Neural cell (in vitro differentiated cells): Measurements from ENCODE around the gene CHCHD3. TPM values are rescaled to one million over a fixed set of nuclear protein-coding genes. Genes with fewer than 3 reads are reported as not detected.

ENCODE experiments used
- H2AFZ ChIP-seq: fragments of 200-600, 300-800 bp; sonication (generic), shearing (Covaris generic); 2 replicates; pipeline ENCODE4 v1.6.0; 2014; ENCODE audit warnings: low read depth, mild to moderate bottlenecking, antibody characterized with exemption, low read length, moderate library complexity
- H3F3A ChIP-seq: fragments of 200-600 bp; shearing (Covaris generic); 2 replicates; pipeline ENCODE4 v1.6.1; 2016; ENCODE audit warnings: mild to moderate bottlenecking, moderate library complexity, mixed read lengths, antibody characterized with exemption, low read length; ENCODE audit not compliant: insufficient read depth, poor library complexity, severe bottlenecking
- H3K27ac ChIP-seq: fragments of 200-600, 300-800 bp; sonication (generic), shearing (Covaris generic); 2 replicates; pipeline ENCODE4 v1.5.1; 2014; ENCODE audit warnings: mild to moderate bottlenecking, low read length, moderate library complexity
- H3K27me3 ChIP-seq: fragments of 300-800, 200-600 bp; sonication (generic), shearing (Covaris generic); 2 replicates; pipeline ENCODE4 v1.6.0; 2014; ENCODE audit warnings: mild to moderate bottlenecking, low read depth, low read length, moderate library complexity; ENCODE audit not compliant: insufficient read depth
- H3K36me3 ChIP-seq: fragments of 300-800, 200-600 bp; sonication (generic), shearing (Covaris generic); 2 replicates; pipeline ENCODE4 v1.5.1; 2014; ENCODE audit warnings: mild to moderate bottlenecking, antibody characterized with exemption, low read length, moderate library complexity; ENCODE audit not compliant: insufficient read depth
- H3K4me2 ChIP-seq: fragments of 300-800, 200-600 bp; sonication (generic), shearing (Covaris generic); 2 replicates; pipeline ENCODE4 v1.6.0; 2014; ENCODE audit warnings: mild to moderate bottlenecking, low read length
- H3K4me3 ChIP-seq: fragments of 300-800, 200-600 bp; sonication (generic), shearing (Covaris generic); 2 replicates; pipeline ENCODE4 v1.5.1; 2014; ENCODE audit warnings: mild to moderate bottlenecking, low read length, moderate library complexity
- H3K79me2 ChIP-seq: fragments of 200-600 bp; shearing (Covaris generic); replicated peaks from 2 replicates; pipeline ENCODE4 v1.6.0; 2014; ENCODE audit warnings: mild to moderate bottlenecking, low read length, moderate library complexity; ENCODE audit not compliant: insufficient read depth
- H3K9ac ChIP-seq: fragments of 300-800, 200-600 bp; sonication (generic), shearing (Covaris generic); 2 replicates; pipeline ENCODE4 v1.6.1; 2016; ENCODE audit warnings: mild to moderate bottlenecking, low read length, mixed read lengths
- H3K9me2 ChIP-seq: fragments of 200-600 bp; shearing (Covaris generic); 2 replicates; pipeline ENCODE4 v1.6.1; 2016; ENCODE audit warnings: mild to moderate bottlenecking, low read length, mixed read lengths; ENCODE audit not compliant: insufficient read depth
- H3K9me3 ChIP-seq: fragments of 200-600, 300-800 bp; sonication (generic), shearing (Covaris generic); 2 replicates; pipeline ENCODE4 v1.6.1; 2016; ENCODE audit warnings: mild to moderate bottlenecking, mixed run types, low read length, moderate library complexity, mixed read lengths
- H4K20me1 ChIP-seq: fragments of 200-600 bp; shearing (Covaris generic); 2 replicates; pipeline ENCODE4 v1.6.1; 2016; ENCODE audit warnings: mild to moderate bottlenecking, mixed run types; ENCODE audit not compliant: insufficient read depth
- CTCF ChIP-seq: fragments of 450-650 bp; IDR thresholded peaks from 2 replicates; pipeline ENCODE4 v1.5.1; 2014; ENCODE audit warnings: antibody characterized with exemption, mild to moderate bottlenecking, moderate library complexity; ENCODE audit not compliant: poor library complexity, severe bottlenecking
- EP300 ChIP-seq: fragments of 450-650 bp; conservative IDR thresholded peaks from 2 replicates; pipeline ENCODE4 v1.6.1; 2014; ENCODE audit warnings: antibody characterized with exemption, mild to moderate bottlenecking, moderate library complexity; ENCODE audit not compliant: poor library complexity, severe bottlenecking
- EZH2 ChIP-seq: fragments of 200-600, 300-800 bp; shearing (Covaris generic), sonication (generic); IDR thresholded peaks from 2 replicates; pipeline ENCODE4 v1.6.1; 2014; ENCODE audit warnings: antibody characterized with exemption, low read length, borderline replicate concordance, mild to moderate bottlenecking; ENCODE audit not compliant: insufficient read depth, poor library complexity, severe bottlenecking
- MXI1 ChIP-seq: fragments of 450-650 bp; conservative IDR thresholded peaks from 2 replicates; pipeline ENCODE4 v1.6.1; 2014; ENCODE audit warnings: antibody characterized with exemption, mild to moderate bottlenecking; ENCODE audit not compliant: poor library complexity, severe bottlenecking
- POLR2AphosphoS5 ChIP-seq: IDR thresholded peaks from 2 replicates; pipeline ENCODE4 v1.6.1; 2012
- RAD21 ChIP-seq: fragments of 450-650 bp; conservative IDR thresholded peaks from 2 replicates; pipeline ENCODE4 v1.6.1; 2014; ENCODE audit warnings: antibody characterized with exemption, mild to moderate bottlenecking, moderate library complexity
- REST ChIP-seq: IDR thresholded peaks from 2 replicates; pipeline ENCODE4 v1.6.1; 2012; ENCODE audit warnings: borderline replicate concordance
- SMC3 ChIP-seq: fragments of 450-650 bp; conservative IDR thresholded peaks from 2 replicates; pipeline ENCODE4 v1.6.1; 2014; ENCODE audit warnings: antibody characterized with exemption, mild to moderate bottlenecking, moderate library complexity; ENCODE audit not compliant: poor library complexity
- TAF1 ChIP-seq: IDR thresholded peaks from 2 replicates; pipeline ENCODE4 v1.6.1; 2012; ENCODE audit warnings: low read depth
- polyA plus RNA-seq: library from polyadenylated mRNA; depleted of rRNA; stranded (reverse); fragments of >200 nt; gene quantifications from 2 replicates; pipeline ENCODE4 v1.2.3, GENCODE V29; 2014

The CHCHD3 gene
- polyA plus RNA-seq, 1 donor from 2014 or later = 89.9 TPM

- Histone ChIP-seq H3K4me2 (no peak overlapping the region), H4K20me1 (no peaks in the 10 kb centered on the region), H3K27me3 (no peaks in the 10 kb centered on the region), H3K27ac (no peak overlapping the region), H3K9me3 (no peaks in the 10 kb centered on the region), H3K79me2 (no peaks in the 10 kb centered on the region), H3K9me2 (no peaks in the 10 kb centered on the region), H3K9ac (no peak overlapping the region), H2AFZ (no peak overlapping the region), H3F3A (no peaks in the 10 kb centered on the region), H3K4me3 (no peak overlapping the region), H3K36me3 (no peaks in the 10 kb centered on the region)
- TF ChIP-seq EZH2 = no peak
- TF ChIP-seq SMC3 = no peak
- no peak for TF ChIP-seq TAF1
- TF ChIP-seq POLR2AphosphoS5 = no peak
- no peak for TF ChIP-seq CTCF
- TF ChIP-seq MXI1 = no peak
- TF ChIP-seq EP300 = no peak
- no peak for TF ChIP-seq REST
- no peak for TF ChIP-seq RAD21
Observed at GRCh38 chr7:133019590-133019989, 62.3 kb downstream of the CHCHD3 start.

GRCh38 chr7:133016604-133017003 lies 65.3 kb downstream of the CHCHD3 start:
- Histone ChIP-seq H4K20me1 (no peaks in the 10 kb centered on the region), H3K79me2 (no peaks in the 10 kb centered on the region), H3K36me3 (no peaks in the 10 kb centered on the region), H3F3A (no peaks in the 10 kb centered on the region), H3K27me3 (no peaks in the 10 kb centered on the region), H3K27ac (no peak overlapping the region), H3K4me3 (no peak overlapping the region), H3K9ac (no peak overlapping the region), H3K9me3 (no peaks in the 10 kb centered on the region), H2AFZ (no peak overlapping the region), H3K4me2 (no peak overlapping the region), H3K9me2 (no peaks in the 10 kb centered on the region)
- no peak for TF ChIP-seq EP300
- TF ChIP-seq EZH2 = no peak
- TF ChIP-seq SMC3 = no peak
- TF ChIP-seq MXI1 = no peak
- no peak for TF ChIP-seq POLR2AphosphoS5
- no peak for TF ChIP-seq CTCF
- TF ChIP-seq REST = no peak
- TF ChIP-seq RAD21 = no peak
- TF ChIP-seq TAF1 = no peak
